GM12872 (cell line): ENCODE data around the gene HAS3.

ENCODE experiments used
- TF ChIP-seq, protein P1 (sequence below): IDR thresholded peaks from 3 replicates; pipeline ENCODE4 v1.5.1; 2011; ENCODE audit warnings: low read depth, mild to moderate bottlenecking, low read length, moderate library complexity; ENCODE audit not compliant: insufficient read depth

HAS3 gene, protein sequence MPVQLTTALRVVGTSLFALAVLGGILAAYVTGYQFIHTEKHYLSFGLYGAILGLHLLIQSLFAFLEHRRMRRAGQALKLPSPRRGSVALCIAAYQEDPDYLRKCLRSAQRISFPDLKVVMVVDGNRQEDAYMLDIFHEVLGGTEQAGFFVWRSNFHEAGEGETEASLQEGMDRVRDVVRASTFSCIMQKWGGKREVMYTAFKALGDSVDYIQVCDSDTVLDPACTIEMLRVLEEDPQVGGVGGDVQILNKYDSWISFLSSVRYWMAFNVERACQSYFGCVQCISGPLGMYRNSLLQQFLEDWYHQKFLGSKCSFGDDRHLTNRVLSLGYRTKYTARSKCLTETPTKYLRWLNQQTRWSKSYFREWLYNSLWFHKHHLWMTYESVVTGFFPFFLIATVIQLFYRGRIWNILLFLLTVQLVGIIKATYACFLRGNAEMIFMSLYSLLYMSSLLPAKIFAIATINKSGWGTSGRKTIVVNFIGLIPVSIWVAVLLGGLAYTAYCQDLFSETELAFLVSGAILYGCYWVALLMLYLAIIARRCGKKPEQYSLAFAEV

DNA sequence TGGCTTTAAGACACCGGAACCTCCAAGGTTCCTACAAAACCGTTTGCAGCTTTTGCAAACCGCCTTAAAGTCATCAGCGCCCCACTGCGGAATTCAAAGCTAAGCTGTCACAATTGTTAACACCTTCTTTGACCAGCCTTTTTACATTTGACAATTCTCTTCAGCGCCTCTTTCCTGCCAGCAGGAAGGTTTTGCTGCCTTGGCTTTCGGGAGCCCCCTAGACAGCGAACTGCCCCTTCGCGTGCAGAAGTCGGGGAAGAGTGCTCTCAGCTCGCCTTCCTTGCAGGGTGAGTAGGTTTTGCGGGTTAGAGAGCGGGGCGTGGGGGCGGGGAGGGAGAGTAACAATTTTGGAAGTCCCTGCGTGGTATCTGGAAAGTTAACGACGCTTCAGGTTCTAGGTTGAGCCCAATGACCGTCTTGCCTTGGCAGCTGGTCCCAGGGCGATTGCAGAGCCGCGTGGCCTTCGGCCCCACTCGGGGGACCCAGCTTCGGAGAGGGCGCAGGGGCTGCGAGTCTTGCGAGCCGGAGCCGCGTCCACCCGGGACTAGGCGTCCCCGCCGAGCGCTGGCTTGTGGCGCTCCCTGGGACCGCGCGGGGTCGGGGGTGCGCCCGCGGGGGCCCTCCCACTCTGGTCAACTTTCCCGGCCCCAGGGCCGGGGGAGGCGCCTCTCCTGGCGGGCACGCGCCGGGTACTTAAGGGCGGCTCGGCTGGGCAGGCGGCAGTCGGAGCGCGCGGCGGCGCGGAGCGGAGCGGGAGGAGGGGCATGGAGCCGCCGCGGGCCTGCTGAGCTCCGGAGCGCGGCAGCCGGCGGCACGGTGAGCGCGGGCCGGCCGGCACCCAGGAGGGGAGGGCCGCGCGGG lies at the start of gene HAS3:
Gene HAS3, plus strand, starts transcription at position 153 of the 861 bp plus-strand sequence. CDS start 3,743 bp downstream, outside the sequence.
- TF ChIP-seq, protein P1, sequence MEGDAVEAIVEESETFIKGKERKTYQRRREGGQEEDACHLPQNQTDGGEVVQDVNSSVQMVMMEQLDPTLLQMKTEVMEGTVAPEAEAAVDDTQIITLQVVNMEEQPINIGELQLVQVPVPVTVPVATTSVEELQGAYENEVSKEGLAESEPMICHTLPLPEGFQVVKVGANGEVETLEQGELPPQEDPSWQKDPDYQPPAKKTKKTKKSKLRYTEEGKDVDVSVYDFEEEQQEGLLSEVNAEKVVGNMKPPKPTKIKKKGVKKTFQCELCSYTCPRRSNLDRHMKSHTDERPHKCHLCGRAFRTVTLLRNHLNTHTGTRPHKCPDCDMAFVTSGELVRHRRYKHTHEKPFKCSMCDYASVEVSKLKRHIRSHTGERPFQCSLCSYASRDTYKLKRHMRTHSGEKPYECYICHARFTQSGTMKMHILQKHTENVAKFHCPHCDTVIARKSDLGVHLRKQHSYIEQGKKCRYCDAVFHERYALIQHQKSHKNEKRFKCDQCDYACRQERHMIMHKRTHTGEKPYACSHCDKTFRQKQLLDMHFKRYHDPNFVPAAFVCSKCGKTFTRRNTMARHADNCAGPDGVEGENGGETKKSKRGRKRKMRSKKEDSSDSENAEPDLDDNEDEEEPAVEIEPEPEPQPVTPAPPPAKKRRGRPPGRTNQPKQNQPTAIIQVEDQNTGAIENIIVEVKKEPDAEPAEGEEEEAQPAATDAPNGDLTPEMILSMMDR, result peak; percentile 47; the same call in 2 of the 3 replicates

DNA sequence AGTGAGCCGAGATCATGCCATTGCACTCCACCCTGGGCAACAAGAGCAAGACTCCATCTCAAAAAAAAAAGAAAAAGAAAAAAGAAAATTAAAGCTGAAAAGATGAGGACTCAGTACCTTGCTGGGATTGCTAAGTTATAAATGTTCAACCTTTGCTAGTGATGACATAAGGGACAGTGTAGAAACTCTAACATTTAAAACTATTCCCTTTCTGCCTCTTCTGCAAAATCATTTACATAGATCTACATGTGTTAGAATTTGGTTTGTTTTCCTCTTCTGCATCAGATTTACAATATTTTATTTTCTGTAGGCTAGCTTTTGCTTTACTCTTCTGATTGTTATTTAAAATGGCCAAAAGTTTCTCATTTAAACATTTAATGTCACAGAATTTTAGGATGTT lies 49.5 kb upstream of the HAS3 start:
- TF ChIP-seq, protein P1, result no peak

DNA sequence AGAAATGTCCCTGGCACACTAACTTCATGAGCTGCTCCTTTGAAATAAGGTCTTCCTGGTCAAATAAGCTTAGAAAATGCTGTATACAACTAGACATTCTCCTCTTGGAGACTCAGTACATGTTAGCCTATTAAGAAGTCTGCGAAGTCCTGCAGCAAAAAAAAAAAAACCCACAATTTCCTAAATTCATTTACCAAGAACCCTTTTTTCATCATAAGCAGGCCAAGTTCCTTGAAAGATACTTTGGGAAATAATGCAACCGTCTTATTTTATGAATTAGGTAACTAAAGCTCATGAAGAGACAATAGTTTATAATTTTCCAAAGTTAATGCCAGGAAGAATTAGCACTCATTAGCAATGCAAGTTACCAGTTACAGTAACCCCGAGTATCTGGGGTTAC lies 49.0 kb upstream of the HAS3 start:
- TF ChIP-seq, protein P1, result no peak

DNA sequence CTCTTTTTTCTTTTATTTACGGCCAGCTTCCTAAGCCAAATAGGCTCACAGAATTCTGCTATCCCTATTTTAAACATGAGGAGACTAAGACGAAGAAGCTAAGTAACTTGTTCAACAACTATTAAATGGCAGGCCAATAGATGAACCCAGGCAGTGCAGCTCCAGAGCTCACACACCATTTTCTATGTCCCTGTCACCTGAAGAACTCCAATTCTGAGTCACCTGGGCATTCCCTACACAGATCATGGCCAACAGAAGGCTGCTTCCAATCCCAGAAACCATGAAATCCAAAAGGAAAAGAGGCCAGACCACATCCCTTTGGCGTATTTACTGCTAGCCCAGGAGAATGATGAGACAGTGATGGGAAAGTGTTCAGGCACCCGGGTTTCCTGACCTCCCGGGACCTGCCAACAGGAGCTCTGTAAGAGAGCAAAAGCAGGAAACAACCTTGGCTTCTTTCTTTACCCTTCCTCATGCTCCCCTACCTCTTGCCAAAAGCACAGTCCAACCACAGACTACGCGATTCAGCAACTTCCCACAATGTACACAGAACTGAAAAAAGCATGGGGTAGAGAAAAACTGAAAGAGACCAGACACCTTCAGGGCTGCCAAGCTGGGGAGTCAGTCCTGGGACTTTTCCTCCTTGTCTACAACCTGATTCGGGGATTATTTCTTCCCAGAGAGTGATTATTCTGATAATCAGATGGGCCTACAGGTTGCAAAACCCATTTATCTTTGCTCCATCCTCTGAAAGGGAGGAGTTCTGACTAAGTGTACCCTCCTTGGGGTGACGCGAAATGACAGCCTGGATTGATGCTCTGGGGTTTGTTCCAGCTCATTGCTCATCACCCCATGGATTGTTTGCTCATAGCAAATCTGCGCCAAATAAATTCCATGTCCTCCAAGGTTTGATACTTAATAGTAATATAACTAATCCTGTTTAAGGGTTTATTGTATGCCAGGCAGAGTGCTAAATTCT lies 47.8 kb upstream of the HAS3 start:
- TF ChIP-seq, protein P1, result no peak

DNA sequence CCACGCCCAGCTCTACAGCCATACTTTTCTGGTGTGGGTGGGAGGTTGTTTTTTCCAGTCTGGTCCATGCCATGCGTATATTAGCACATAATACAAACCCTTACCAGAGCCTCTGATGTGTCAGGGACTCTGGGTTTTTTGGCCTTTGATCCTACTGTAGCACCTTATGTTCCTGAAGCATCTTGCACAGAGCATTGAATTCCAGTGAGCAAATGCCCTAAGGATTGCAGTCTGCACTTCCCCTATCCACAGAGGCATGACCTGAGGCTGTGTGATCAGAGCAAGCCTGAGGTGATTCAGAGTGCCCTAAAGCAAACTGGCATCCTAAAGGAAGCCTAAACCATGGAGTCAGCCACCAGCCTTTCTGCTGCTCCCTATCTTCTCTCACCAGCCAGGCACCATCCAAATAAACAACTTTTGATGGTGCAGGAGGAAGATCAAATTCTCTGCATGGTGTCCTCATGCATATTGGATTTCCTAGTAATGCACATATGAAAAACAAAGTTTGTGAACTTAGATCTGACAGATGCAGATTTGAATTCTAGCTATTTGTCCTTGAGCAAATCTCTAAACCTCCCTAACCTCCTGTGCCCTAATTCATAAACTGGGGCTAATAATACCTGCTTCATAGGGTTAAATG lies 41.2 kb upstream of the HAS3 start:
- TF ChIP-seq, protein P1, result no peak

DNA sequence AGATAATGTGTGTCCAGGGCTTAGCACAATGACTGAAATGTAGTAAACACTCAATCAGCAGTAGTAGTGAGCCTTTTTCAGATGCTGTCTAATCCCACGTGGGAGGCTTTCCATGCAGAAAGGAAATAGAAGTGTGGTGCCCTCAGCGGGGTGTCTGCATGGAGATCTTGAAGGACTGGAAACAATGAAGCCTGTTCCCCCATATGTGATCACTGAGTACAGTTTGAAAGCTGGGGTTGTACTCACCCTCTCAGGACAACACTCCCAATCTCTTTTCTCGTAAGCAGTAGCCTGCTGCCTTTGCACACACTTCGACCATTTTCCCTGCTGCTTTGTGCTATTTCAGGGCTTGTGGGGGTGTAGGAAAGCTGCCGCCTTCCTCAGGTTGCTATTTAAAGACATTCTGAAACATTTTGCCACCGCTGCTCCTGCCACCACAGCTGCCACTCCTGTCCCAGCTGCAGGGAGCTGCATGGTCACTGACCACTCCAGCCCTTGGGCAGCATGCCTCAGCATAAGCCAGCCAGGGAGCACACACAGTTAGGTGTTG lies 40.6 kb upstream of the HAS3 start:
- TF ChIP-seq, protein P1, result no peak
